IPS DF 19.7 (cell line): ENCODE measurements around the gene HSD3B7.

Experiments used
- DNase-seq: peaks from one replicate; pipeline ENCODE4 v3.0.0-alpha.2; 2013; ENCODE audit warnings: low read depth, low spot score

The HSD3B7 gene

GRCh38 chr16:31022544-31023251 is 37.7 kb downstream of the HSD3B7 start:
- DNase-seq = no peak

- DNase-seq = no peak
Observed at GRCh38 chr16:31023252-31023602, 38.2 kb downstream of the HSD3B7 start.

- DNase-seq = no peak
Observed at GRCh38 chr16:31023627-31024226, 38.7 kb downstream of the HSD3B7 start.

- no peak for DNase-seq
Observed at GRCh38 chr16:31025339-31025738, 40.3 kb downstream of the HSD3B7 start.

GRCh38 chr16:31029272-31029671 is 44.3 kb downstream of the HSD3B7 start:
- no peak for DNase-seq

- DNase-seq = no peak
Observed at GRCh38 chr16:31031276-31031675, 46.3 kb downstream of the HSD3B7 start.

- peak; percentile 95 for DNase-seq
Observed at GRCh38 chr16:31032736-31033708, 48.0 kb downstream of the HSD3B7 start, which contains the start of gene STX4. STX4 (plus strand) TSS chr16:31033558; CDS start chr16:31033806, 248 bp downstream.

- no peak for DNase-seq
Observed at GRCh38 chr16:31033709-31034492, 48.9 kb downstream of the HSD3B7 start.

- DNase-seq = no peak
Observed at GRCh38 chr16:31036691-31037090, 51.7 kb downstream of the HSD3B7 start.
